Measurements from ENCODE around the gene SLC5A5.

- no peak for TF ChIP-seq POLR2A (IDR thresholded peaks at IDR 0.05)
- TF ChIP-seq, protein P1, sequence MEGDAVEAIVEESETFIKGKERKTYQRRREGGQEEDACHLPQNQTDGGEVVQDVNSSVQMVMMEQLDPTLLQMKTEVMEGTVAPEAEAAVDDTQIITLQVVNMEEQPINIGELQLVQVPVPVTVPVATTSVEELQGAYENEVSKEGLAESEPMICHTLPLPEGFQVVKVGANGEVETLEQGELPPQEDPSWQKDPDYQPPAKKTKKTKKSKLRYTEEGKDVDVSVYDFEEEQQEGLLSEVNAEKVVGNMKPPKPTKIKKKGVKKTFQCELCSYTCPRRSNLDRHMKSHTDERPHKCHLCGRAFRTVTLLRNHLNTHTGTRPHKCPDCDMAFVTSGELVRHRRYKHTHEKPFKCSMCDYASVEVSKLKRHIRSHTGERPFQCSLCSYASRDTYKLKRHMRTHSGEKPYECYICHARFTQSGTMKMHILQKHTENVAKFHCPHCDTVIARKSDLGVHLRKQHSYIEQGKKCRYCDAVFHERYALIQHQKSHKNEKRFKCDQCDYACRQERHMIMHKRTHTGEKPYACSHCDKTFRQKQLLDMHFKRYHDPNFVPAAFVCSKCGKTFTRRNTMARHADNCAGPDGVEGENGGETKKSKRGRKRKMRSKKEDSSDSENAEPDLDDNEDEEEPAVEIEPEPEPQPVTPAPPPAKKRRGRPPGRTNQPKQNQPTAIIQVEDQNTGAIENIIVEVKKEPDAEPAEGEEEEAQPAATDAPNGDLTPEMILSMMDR (IDR thresholded peaks at IDR 0.05): no peak
Observed at GRCh38 chr19:17841371-17841809, 30.4 kb upstream of the SLC5A5 start.
